ENCODE data around the gene NEBL.
A peak's percentile ranks its signal among the peaks of the same experiment; 100 is the strongest.

The NEBL gene

DNA sequence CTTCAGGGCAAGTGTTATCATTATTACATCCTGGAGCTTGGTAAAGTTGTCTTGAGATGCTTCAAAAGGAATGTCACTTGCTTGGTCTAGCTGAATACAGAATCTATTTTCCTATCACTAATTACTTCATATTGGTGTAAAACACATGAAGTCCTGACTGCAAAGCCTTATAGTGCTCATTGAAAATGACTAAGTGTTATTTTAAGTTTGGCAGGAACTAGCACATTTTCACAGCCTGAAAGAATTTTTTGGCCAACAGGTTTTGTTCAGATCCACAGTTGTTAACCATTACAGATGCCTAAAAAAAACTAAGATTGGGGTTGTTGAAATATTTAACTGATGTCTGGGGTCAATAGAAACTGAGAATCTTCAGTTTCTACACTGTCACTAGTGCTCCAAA is 149.3 kb downstream of the NEBL start:
- TF ChIP-seq GATA2 (IDR thresholded peaks at IDR 0.05; ENCODE audit: low read depth, low read length) (no peak), GATA3 (IDR thresholded peaks at IDR 0.05; ENCODE audit: low read depth, low read length) (no peak)

- no peak for TF ChIP-seq GATA3 (IDR thresholded peaks at IDR 0.05; ENCODE audit: low read depth, low read length)
- no peak for TF ChIP-seq GATA2 (IDR thresholded peaks at IDR 0.05; ENCODE audit: low read depth, low read length)
Measured at GRCh38 chr10:20746856-20747255, 150.3 kb downstream of the NEBL start.

DNA sequence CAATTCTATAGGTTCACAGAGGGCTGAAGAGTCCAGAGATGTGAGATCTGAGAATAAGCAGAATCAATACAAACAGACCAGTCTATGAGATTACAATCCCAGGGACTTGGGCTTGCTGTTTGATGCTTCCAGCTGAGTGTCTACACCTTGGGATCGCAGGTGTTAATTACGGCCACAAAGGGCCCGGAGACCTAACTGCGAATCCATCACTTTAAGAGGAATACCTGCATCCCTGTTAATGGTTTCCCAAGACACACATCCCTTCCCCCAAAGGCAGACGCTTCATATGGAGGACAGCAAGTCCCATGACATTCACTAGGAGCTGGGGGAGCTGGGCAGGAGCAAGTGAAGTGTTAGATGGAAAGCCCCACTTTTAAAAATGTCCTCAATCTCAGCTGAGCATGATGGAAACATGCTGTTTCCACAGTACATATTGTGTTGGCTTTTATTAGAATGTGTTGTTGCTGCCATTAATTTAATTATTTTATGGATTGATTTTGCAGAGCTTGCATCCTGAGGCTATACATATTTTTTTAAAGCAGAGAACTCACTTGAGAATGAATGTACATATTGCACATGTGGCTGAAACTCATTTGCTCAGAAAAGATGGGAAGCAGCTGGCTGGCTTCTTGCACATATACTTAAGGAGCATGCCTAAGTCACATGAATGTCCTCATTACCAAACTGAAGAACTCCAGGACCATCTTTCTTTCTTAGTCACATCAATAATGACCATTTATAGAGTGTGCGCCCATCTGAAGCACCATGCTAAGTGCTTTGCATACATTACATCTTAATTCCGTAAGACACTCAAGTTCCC is 151.3 kb downstream of the NEBL start:
- TF ChIP-seq GATA3 (IDR thresholded peaks at IDR 0.05; ENCODE audit: low read depth, low read length) (no peak), GATA2 (IDR thresholded peaks at IDR 0.05; ENCODE audit: low read depth, low read length) (no peak)

- no peak for TF ChIP-seq GATA3 (IDR thresholded peaks at IDR 0.05; ENCODE audit: low read depth, low read length)
- TF ChIP-seq GATA2 (IDR thresholded peaks at IDR 0.05; ENCODE audit: low read depth, low read length), result no peak
Measured at GRCh38 chr10:20744821-20745220, 152.3 kb downstream of the NEBL start.

DNA sequence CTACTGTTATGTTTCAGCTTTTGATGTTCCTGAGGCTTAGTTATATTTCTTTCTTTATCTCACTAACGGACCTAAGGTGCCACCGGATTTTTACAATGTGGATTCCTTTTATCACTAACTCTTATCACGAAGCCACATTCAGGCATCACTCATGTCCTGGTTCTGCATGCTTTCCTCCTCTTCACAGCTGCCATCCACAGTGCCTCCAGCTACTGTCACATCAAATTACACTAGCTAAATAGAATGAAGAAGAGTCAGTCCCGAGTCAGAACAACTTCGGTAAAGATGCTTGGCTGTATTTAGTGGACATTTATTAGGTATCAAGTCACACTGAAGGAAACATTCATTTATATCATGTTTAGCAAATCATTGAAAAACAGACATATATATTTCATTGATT is 153.2 kb downstream of the NEBL start:
- no peak for TF ChIP-seq GATA3 (IDR thresholded peaks at IDR 0.05; ENCODE audit: low read depth, low read length)
- TF ChIP-seq GATA2 (IDR thresholded peaks at IDR 0.05; ENCODE audit: low read depth, low read length), result peak; percentile 60; the same call in 1 of the 2 replicates

- TF ChIP-seq GATA3 (IDR thresholded peaks at IDR 0.05; ENCODE audit: low read depth, low read length), result no peak
- TF ChIP-seq GATA2 (IDR thresholded peaks at IDR 0.05; ENCODE audit: low read depth, low read length), result no peak
Measured at GRCh38 chr10:20742737-20743541, 154.2 kb downstream of the NEBL start.

DNA sequence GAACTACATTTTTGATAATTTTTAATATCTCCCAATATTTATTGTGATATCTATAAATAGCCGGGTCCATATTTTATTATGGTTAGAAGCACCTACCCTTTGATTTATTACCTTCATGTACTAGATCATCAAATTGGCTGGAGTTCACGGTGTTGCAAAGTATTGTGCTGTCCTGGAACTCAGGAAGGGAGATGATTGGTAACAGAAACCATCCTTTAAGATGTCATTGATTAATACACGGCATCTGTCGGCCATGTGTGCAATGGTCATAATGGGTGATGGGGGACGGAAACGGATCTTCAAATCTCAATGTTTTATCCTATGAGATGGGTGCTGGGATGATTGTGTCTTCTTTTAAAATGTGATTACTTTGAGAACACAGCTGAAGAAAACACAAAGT is 157.0 kb downstream of the NEBL start:
- TF ChIP-seq GATA3 (IDR thresholded peaks at IDR 0.05; ENCODE audit: low read depth, low read length) (no peak), GATA2 (IDR thresholded peaks at IDR 0.05; ENCODE audit: low read depth, low read length) (no peak)

GRCh38 chr10:20737107-20737506 is 160.0 kb downstream of the NEBL start:
- TF ChIP-seq GATA3 (IDR thresholded peaks at IDR 0.05; ENCODE audit: low read depth, low read length), result no peak
- no peak for TF ChIP-seq GATA2 (IDR thresholded peaks at IDR 0.05; ENCODE audit: low read depth, low read length)
